ENCODE results near the gene NKX2-4.

The NKX2-4 gene

DNA sequence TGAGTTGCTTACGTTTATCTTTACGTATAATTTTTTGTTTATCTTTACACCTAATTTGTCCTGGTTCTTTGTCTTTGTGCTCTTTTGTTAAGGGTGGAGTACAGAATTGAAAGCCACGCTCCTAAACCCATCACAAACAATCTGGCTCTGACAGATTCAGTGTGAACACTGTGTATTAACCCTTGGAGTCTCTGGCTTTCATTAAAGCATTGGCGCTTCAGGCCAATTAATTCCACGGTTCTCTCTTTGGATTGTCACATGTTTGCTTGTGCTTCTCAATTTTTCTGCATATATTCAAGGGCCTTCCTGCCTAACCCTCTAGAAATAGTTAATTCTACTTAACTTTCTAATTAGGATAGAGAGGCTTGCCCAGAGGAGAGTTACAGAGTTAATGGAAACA is 38.6 kb downstream of the NKX2-4 start:
- no peak for FAIRE-seq

- no peak for FAIRE-seq
Observed at GRCh38 chr20:21357844-21358243, 39.5 kb downstream of the NKX2-4 start.

GRCh38 chr20:21356386-21356785 is 40.9 kb downstream of the NKX2-4 start:
- no peak for FAIRE-seq

GRCh38 chr20:21355981-21356380 is 41.3 kb downstream of the NKX2-4 start:
- FAIRE-seq = no peak

- FAIRE-seq = no peak
Observed at GRCh38 chr20:21353236-21353635, 44.1 kb downstream of the NKX2-4 start.

- no peak for FAIRE-seq
Observed at GRCh38 chr20:21352703-21353102, 44.6 kb downstream of the NKX2-4 start.

Measured in endometrium (tissue), 2 donors.